Peyer's patch (tissue), 4 donors: ENCODE data around the gene RNF213. TPM values are rescaled to one million over a fixed set of nuclear protein-coding genes. Genes with fewer than 3 reads are reported as not detected.

ENCODE experiments used
- DNase-seq, 3 donors: peaks; one replicate each; pipeline ENCODE4 v3.0.0-alpha.2; 2017 to 2019
- H3K27ac ChIP-seq, 4 donors: fragments of 200-600 bp; sonication (generic); one replicate each; pipeline ENCODE4 v1.5.1; 2016 to 2019
- H3K27me3 ChIP-seq, 2 donors: fragments of 200-600 bp; sonication (generic); one replicate each; pipeline ENCODE4 v1.5.1; 2019
- H3K36me3 ChIP-seq, 3 donors: fragments of 200-600 bp; sonication (generic); one replicate each; pipeline ENCODE4 v1.5.1; 2016 to 2019
- H3K4me1 ChIP-seq, 4 donors: fragments of 200-600 bp; sonication (generic); one replicate each; pipeline ENCODE4 v1.5.1; 2016 to 2019
- H3K4me3 ChIP-seq, 4 donors: fragments of 200-600 bp; sonication (generic); 1 replicate in 3 of 4; 2 replicates in 1 of 4; pipeline ENCODE4 v1.5.1; 2016 to 2019; ENCODE audit warnings: mild to moderate bottlenecking in 1 of 4
- H3K9me3 ChIP-seq, 4 donors: fragments of 200-600 bp; sonication (generic); one replicate each; pipeline ENCODE4 v1.5.1; 2016 to 2019; ENCODE audit warnings: mild to moderate bottlenecking in 1 of 4
- POLR2A ChIP-seq, 2 donors: fragments of 450-650 bp; IDR thresholded peaks; one replicate each; pipeline ENCODE4 v1.5.1; 2017; ENCODE audit warnings: antibody characterized with exemption in 2 of 2, mild to moderate bottlenecking in 2 of 2, moderate library complexity in 2 of 2
- total RNA-seq, 4 donors: library from RNA; depleted of rRNA; stranded (reverse); fragments of >200 nt; gene quantifications; one replicate each; pipeline ENCODE4 v1.1.0, GENCODE V29; 2016
- TF ChIP-seq, protein P1 (sequence below), 6 experiments: fragments of 450-650 bp in 4 of 6; fragments of 200-600 bp in 2 of 6; sonication (generic) in 1 of 6; IDR thresholded peaks; one replicate each; pipeline ENCODE4 v1.5.1; 2017 to 2019; ENCODE audit warnings: antibody characterized with exemption in 6 of 6, mild to moderate bottlenecking in 3 of 6, moderate library complexity in 1 of 6

The RNF213 gene
- total RNA-seq, 4 donors from 2014 or later: 187 to 404 (median 293) TPM

DNA sequence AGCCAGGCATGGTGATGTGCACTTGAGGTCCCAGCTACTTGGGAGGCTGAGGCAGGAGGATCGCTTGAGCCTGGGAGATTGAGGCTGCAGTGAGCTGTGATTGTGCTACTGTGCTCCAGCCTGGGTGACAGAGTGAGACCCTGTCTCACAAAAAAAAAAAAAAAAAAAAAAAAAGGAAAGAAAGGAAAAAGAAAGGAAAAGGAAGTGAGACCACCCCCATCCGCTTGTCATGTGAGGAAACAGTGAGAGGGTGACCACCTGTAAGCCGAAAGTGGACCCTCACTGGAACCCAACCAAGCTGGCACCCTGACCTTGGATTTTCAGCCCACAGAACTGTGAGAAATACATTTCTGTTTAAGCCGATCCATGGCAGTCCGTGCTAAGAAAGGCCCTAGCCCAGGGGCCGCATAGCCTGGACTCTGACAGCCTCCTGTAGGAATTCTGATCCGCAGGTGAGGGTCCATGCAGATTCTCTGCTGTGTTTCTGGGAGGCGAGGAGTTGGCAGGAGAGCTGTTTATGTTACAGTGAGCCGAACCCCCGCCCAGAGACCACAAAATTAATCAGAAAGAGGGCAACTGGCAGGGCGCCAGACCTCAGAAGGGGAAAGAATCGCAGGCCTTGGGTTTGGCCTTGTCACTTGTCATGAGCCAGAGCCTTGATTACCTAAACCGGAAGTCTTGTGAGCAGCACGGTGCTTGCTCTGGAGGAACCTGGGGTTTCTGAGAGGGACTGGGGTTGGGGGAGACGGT lies 41.5 kb upstream of the RNF213 start:
- Histone ChIP-seq H3K4me1 (peaks cover 0 to 24% (median 6%) of the 10 kb centered on the region in 4 donors), H3K9me3 (no peaks in the 10 kb centered on the region), H3K4me3 (peak overlapping the region; percentile 78 to 95 (median 83)), H3K36me3 (peaks cover 0 to 33% (median 0%) of the 10 kb centered on the region in 3 donors), H3K27ac (peak overlapping the region; percentile 84 to 87 (median 86)), H3K27me3 (no peaks in the 10 kb centered on the region)
- TF ChIP-seq, protein P1, sequence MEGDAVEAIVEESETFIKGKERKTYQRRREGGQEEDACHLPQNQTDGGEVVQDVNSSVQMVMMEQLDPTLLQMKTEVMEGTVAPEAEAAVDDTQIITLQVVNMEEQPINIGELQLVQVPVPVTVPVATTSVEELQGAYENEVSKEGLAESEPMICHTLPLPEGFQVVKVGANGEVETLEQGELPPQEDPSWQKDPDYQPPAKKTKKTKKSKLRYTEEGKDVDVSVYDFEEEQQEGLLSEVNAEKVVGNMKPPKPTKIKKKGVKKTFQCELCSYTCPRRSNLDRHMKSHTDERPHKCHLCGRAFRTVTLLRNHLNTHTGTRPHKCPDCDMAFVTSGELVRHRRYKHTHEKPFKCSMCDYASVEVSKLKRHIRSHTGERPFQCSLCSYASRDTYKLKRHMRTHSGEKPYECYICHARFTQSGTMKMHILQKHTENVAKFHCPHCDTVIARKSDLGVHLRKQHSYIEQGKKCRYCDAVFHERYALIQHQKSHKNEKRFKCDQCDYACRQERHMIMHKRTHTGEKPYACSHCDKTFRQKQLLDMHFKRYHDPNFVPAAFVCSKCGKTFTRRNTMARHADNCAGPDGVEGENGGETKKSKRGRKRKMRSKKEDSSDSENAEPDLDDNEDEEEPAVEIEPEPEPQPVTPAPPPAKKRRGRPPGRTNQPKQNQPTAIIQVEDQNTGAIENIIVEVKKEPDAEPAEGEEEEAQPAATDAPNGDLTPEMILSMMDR (IDR thresholded peaks at IDR 0.05): no peak
- no peak for TF ChIP-seq POLR2A (IDR thresholded peaks at IDR 0.05)
- peak; percentile 76 to 95 (median 91) for DNase-seq

DNA sequence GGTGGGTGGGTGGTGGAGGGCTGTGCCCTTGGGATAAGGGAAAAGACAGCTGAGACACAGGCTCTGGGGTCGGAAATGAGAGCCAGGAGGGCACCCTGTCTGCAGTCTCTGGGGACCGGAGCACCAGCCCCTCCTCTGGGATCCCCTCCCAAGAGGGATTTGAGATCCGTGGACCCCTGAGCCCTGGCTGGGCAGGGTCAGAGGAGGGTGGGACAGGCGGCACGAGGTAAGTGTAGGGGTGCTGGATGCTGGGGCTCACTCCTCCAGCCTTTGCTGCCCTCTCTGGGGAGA lies 40.9 kb upstream of the RNF213 start:
- no peaks in the 10 kb centered on the region for H3K9me3 ChIP-seq
- H3K4me3 ChIP-seq: peak overlapping the region; percentile 78 to 95 (median 83)
- peaks cover 0 to 30% (median 0%) of the 10 kb centered on the region in 3 donors for H3K36me3 ChIP-seq
- peaks cover 0 to 24% (median 6%) of the 10 kb centered on the region in 4 donors for H3K4me1 ChIP-seq
- DNase-seq: no peak
- TF ChIP-seq, protein P1 (IDR thresholded peaks at IDR 0.05): no peak
- TF ChIP-seq POLR2A (IDR thresholded peaks at IDR 0.05): no peak
- no peaks in the 10 kb centered on the region for H3K27me3 ChIP-seq
- peak overlapping the region; percentile 84 to 87 (median 86) for H3K27ac ChIP-seq

DNA sequence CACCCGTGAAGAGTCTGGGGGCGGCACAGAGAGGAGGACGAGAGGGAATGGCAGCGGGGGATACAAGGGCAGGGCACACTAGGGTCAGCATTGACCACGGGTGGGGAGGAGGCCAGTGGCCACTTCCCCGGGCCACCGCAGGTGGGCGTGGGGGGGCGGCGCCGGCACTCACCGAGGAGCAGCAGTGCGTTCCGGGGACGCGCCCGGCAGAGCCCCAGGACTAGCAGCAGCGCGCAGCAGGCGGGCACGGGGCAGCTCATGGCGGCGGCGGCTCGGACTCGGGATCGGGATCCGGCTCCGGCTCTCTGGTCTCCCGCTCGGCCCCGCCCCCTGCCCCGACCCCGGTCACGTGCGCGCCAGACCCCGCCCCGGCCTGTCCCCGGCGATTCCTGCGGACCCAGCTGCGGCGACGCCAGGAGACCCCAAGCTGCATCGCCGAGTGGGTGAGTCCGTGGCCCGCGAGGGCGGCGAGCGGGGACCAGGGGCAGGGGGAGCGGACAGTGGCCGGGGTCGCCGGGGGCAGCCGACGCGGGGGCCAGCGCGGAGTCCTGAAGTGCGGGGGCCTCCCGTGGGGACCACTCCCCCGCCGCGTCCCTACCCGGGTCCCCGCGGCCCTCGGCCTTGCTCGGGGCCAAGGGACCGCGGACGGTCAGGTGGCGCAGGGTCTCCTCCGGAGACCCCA lies 40.5 kb upstream of the RNF213 start, which contains the start of the genes SGSH and SLC26A11:
TSS of gene SGSH (minus strand) at position 280 of the 682 bp plus-strand sequence. CDS start at position 260, 20 bp downstream.
TSS of gene SLC26A11 (plus strand) at position 374 of the 682 bp plus-strand sequence. CDS start 1,134 bp downstream, outside the sequence.
- TF ChIP-seq, protein P1 (IDR thresholded peaks at IDR 0.05): peak in 1 of 6 experiments; percentile 3
- TF ChIP-seq POLR2A (IDR thresholded peaks at IDR 0.05): peak; percentile 32 to 63
- Histone ChIP-seq H3K9me3 (no peaks in the 10 kb centered on the region), H3K27me3 (no peaks in the 10 kb centered on the region), H3K36me3 (peaks cover 0 to 25% (median 0%) of the 10 kb centered on the region in 3 donors), H3K4me1 (peaks cover 0 to 24% (median 6%) of the 10 kb centered on the region in 4 donors), H3K4me3 (peak within 1 kb of the TSS; percentile 78 to 95 (median 83)), H3K27ac (peak within 1 kb of the TSS; percentile 84 to 87 (median 86))
- DNase-seq: peak; percentile 75 to 91 (median 90)

DNA sequence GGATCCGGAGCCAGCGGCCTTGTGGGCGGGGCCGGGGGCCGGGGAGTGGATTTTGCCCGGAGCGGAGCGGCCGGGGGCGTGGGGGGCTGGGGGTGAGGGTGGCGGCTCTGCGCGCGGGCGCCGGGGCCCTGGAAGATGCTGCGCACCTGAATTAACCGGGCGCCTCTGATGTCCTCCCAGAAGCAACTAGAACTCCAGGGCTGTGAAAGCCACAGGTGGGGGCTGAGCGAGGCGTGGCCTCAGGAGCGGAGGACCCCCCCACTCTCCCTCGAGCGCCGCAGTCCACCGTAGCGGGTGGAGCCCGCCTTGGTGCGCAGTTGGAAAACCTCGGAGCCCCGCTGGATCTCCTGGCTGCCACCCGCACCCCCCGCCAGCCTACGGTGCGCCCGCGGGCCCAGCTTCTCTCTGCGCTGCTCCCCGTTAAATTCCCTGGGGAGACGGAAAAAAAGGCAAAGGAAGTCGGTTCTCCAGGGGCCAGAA lies 39.9 kb upstream of the RNF213 start:
- TF ChIP-seq, protein P1 (IDR thresholded peaks at IDR 0.05): no peak
- TF ChIP-seq POLR2A (IDR thresholded peaks at IDR 0.05): no peak
- no peak for DNase-seq
- peak overlapping the region; percentile 84 to 87 (median 86) for H3K27ac ChIP-seq
- peaks cover 0 to 24% (median 6%) of the 10 kb centered on the region in 4 donors for H3K4me1 ChIP-seq
- H3K9me3 ChIP-seq: no peaks in the 10 kb centered on the region
- H3K4me3 ChIP-seq: peak overlapping the region; percentile 78 to 95 (median 83)
- H3K27me3 ChIP-seq: no peaks in the 10 kb centered on the region
- H3K36me3 ChIP-seq: peaks cover 0 to 22% (median 0%) of the 10 kb centered on the region in 3 donors

DNA sequence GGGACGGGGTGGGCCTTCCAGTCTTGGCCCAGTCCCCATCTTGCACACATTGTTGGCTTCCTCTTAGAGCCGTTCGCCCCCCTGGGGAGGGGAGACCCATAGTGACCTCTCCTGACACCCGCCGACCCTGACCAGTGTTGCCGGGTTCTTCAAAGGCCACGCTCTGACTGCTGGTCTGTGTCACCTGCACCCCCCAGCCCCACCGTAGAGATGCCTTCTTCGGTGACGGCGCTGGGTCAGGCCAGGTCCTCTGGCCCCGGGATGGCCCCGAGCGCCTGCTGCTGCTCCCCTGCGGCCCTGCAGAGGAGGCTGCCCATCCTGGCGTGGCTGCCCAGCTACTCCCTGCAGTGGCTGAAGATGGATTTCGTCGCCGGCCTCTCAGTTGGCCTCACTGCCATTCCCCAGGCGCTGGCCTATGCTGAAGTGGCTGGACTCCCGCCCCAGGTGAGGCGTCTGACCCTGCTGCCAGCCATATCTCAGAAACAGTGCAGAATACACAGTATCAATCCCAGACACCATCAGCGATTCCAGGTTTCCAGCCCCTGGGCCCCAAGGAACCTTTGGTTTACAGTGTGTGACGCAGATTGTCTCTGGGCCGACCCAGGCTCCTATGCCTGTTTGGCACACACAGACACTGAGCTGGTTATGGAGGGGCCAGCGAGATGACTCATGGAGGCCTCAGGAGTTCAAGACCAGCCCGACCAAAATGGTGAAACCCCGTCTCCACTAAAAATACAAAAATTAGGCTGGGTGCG lies 39.1 kb upstream of the RNF213 start:
- H3K36me3 ChIP-seq: peaks cover 0 to 14% (median 0%) of the 10 kb centered on the region in 3 donors
- no peaks in the 10 kb centered on the region for H3K27me3 ChIP-seq
- no peak for DNase-seq
- peaks cover 0 to 24% (median 6%) of the 10 kb centered on the region in 4 donors for H3K4me1 ChIP-seq
- H3K27ac ChIP-seq: no peak overlapping the region
- no peaks in the 10 kb centered on the region for H3K9me3 ChIP-seq
- H3K4me3 ChIP-seq: peak overlapping the region in 3 of 4 donors; percentile 78 to 95 (median 85)
- TF ChIP-seq POLR2A (IDR thresholded peaks at IDR 0.05): no peak
- TF ChIP-seq, protein P1 (IDR thresholded peaks at IDR 0.05): no peak
